Kidney epithelial cell (primary cell): Measurements from ENCODE around the gene MYO1D. TPM values are rescaled to one million over a fixed set of nuclear protein-coding genes. Genes with fewer than 3 reads are reported as not detected.

Experiments
- DNase-seq: peaks from one replicate; pipeline ENCODE4 v3.0.0-alpha.2; 2010; ENCODE audit warnings: low read depth
- H3K27me3 ChIP-seq: 2 replicates; pipeline ENCODE4 v1.6.0; 2011; ENCODE audit warnings: low read length; ENCODE audit not compliant: control insufficient read depth, insufficient read depth
- H3K36me3 ChIP-seq: 2 replicates; pipeline ENCODE4 v1.5.1; 2011; ENCODE audit warnings: low read length; ENCODE audit not compliant: control insufficient read depth, insufficient read depth
- H3K4me3 ChIP-seq: 2 replicates; pipeline ENCODE4 v1.5.1; 2011; ENCODE audit warnings: low read depth, mild to moderate bottlenecking, control low read depth, low read length
- total RNA-seq: library from RNA; depleted of rRNA; stranded (reverse); fragments of >200 nt; gene quantifications from 2 replicates; pipeline ENCODE4 v1.2.3, GENCODE V29; 2015
- TF ChIP-seq, protein P1 (sequence below): IDR thresholded peaks from 2 replicates; pipeline ENCODE4 v1.5.1; 2011; ENCODE audit warnings: mild to moderate bottlenecking, moderate library complexity, low read length, control low read depth, inconsistent platforms; ENCODE audit not compliant: insufficient read depth, poor library complexity, severe bottlenecking

The MYO1D gene
- total RNA-seq, 1 donor from 2014 or later: 95.5 TPM

DNA sequence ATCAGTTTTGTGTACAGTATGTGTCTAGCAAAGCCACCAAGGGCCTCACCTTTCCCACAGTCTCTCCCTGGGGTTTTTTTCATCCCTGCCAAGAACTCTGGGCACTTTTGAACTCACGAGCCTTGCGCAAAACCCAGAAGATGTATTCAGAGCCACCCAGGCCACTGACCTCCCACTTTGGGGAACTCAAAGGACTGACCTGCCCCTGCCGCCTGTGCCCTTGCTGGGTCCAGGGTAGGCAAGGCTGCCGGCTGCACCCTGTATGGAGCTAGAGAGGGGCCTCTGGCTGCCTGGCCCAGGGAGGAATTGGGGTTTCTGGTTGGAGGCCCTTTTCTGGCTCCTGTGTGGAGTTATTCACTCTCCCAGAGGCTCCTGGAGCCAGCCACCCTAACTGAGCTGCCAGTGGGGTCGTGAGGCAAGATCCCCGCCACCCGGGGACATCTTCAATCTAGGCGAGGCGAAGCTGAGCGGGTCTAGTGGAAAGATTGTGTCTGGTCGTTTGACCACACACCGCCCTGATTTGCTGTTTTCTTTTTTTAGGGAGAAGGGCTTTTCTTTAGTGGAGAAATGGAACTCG lies 388.2 kb downstream of the MYO1D start:
- Histone ChIP-seq H3K27me3 (no peaks in the 10 kb centered on the region), H3K4me3 (no peak overlapping the region), H3K36me3 (no peaks in the 10 kb centered on the region)
- DNase-seq: no peak
- TF ChIP-seq, protein P1, sequence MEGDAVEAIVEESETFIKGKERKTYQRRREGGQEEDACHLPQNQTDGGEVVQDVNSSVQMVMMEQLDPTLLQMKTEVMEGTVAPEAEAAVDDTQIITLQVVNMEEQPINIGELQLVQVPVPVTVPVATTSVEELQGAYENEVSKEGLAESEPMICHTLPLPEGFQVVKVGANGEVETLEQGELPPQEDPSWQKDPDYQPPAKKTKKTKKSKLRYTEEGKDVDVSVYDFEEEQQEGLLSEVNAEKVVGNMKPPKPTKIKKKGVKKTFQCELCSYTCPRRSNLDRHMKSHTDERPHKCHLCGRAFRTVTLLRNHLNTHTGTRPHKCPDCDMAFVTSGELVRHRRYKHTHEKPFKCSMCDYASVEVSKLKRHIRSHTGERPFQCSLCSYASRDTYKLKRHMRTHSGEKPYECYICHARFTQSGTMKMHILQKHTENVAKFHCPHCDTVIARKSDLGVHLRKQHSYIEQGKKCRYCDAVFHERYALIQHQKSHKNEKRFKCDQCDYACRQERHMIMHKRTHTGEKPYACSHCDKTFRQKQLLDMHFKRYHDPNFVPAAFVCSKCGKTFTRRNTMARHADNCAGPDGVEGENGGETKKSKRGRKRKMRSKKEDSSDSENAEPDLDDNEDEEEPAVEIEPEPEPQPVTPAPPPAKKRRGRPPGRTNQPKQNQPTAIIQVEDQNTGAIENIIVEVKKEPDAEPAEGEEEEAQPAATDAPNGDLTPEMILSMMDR: no peak

DNA sequence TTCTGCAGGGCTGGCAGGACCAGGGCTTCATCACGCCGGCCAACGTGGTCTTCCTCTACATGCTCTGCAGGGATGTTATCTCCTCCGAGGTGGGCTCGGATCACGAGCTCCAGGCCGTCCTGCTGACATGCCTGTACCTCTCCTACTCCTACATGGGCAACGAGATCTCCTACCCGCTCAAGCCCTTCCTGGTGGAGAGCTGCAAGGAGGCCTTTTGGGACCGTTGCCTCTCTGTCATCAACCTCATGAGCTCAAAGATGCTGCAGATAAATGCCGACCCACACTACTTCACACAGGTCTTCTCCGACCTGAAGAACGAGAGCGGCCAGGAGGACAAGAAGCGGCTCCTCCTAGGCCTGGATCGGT lies 388.8 kb downstream of the MYO1D start:
- no peaks in the 10 kb centered on the region for H3K27me3 ChIP-seq
- H3K36me3 ChIP-seq: no peaks in the 10 kb centered on the region
- no peak overlapping the region for H3K4me3 ChIP-seq
- TF ChIP-seq, protein P1: no peak
- DNase-seq: no peak

DNA sequence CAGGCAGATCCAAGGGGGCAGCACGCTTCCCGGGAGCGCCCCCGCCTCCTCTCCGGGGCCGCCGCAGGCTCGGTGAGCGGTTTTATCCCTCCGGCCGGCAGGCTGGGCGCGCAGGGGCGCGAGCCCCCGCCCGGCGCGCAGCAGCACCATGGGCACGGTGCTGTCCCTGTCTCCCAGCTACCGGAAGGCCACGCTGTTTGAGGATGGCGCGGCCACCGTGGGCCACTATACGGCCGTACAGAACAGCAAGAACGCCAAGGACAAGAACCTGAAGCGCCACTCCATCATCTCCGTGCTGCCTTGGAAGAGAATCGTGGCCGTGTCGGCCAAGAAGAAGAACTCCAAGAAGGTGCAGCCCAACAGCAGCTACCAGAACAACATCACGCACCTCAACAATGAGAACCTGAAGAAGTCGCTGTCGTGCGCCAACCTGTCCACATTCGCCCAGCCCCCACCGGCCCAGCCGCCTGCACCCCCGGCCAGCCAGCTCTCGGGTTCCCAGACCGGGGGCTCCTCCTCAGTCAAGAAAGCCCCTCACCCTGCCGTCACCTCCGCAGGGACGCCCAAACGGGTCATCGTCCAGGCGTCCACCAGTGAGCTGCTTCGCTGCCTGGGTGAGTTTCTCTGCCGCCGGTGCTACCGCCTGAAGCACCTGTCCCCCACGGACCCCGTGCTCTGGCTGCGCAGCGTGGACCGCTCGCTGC lies 389.3 kb downstream of the MYO1D start:
- DNase-seq: no peak
- H3K27me3 ChIP-seq: no peaks in the 10 kb centered on the region
- TF ChIP-seq, protein P1: no peak
- no peaks in the 10 kb centered on the region for H3K36me3 ChIP-seq
- H3K4me3 ChIP-seq: peak overlapping the region; percentile 56

DNA sequence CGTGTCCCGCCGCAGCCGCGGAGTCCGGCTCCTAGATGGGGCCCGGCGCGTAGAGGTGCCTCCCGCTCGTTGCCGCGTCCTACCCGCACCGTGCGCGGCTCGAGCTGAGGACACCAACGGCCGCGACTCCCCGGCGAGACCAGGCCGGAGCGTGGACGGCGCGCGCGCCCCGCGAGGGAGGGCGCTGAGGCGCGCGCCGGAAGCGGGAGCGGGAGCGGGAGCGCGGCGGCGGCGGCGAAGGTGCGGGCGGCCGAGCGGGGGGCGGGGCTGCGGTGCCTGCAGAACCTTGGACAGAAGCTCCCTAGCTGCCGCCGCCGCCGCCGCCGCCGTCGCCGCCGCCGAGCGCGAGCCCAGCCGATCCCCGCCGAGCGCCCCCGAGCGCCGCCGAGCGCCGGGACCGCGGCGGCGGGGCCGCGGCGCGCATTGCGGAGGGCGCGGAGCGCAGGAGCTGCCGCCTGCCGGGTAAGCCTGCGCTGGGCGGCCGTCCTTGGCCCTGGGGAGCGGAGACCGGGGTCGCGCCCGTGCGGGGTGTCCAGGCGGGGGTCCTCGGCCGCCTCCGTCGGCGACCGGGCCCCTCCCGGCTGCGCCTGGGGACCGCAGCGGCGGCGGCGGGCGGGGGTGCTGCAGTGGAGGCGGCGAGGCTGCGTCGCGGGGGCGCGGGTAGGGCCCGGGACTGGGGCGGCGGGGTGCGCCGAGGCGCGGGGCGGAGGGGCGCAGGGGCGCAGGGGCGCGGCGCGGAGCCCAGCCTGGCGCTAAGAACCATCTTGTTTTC lies 390.0 kb downstream of the MYO1D start, which contains the start of gene CDK5R1:
Gene CDK5R1 (plus strand): TSS at position 293 of the 772 bp plus-strand sequence. CDS start 628 bp downstream, outside the sequence.
- H3K36me3 ChIP-seq: no peaks in the 10 kb centered on the region
- peak within 1 kb of the TSS; percentile 56 for H3K4me3 ChIP-seq
- TF ChIP-seq, protein P1: no peak

DNA sequence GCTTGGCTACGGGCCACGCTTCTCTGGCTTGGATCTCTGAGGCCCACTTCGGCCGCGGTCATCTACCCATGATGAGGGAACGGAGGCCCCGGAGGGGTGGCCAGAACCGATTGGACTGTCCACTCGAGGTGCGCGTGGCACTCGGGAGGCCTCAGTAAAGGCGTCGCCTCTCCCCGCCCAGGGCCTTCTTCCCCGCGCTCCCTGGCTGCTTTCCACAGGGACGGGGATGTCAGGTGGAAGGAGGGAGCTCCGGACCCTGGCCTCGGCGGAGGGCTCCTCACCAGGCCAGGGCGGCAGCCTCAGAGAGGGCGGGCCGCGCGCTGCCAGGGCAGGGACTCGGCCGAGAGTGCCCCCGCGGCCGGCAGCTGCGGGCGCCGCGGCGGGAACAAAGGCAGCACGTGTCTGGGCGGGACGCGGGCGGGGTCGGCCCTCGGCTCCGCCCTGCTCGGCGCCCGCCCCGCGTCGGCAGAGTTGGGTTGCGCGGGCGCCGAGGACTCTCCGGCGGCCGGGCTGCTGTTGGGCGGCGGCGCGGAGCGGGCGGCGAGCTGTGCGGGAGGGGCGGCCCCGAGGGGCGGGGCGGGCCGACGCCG lies 390.7 kb downstream of the MYO1D start:
- Histone ChIP-seq H3K36me3 (no peaks in the 10 kb centered on the region), H3K4me3 (peak overlapping the region; percentile 51), H3K27me3 (no peaks in the 10 kb centered on the region)
- TF ChIP-seq, protein P1: no peak
- no peak for DNase-seq

More for the DNA sequence above, 390.0 kb downstream of the MYO1D start, which contains the start of gene CDK5R1:
- H3K27me3 ChIP-seq: no peaks in the 10 kb centered on the region
- no peak for DNase-seq
